GM12878 (cell line): ENCODE data around the gene HSD11B1. TPM values are rescaled to one million over a fixed set of nuclear protein-coding genes. Genes with fewer than 3 reads are reported as not detected.

Experiments
- ATAC-seq: fragments of 200-7000 bp; cut with Tn5 transposase; 3 replicates; pipeline ENCODE4 v1.9.1; 2020; ENCODE audit warnings: mild to moderate bottlenecking, moderate library complexity
- BruUV-seq: library from RNA; stranded (reverse); fragments of 400-500 nt; replicated peaks from 2 replicates; lab custom pipeline; 2021; lab: Mats Ljungman, UMichigan
- CTCF ChIA-PET: fragments of 300-600 bp; sonication (Branson Sonifier 250); formaldehyde crosslinking; extraction: SDS; loops from one replicate; lab custom pipeline; 2021; ENCODE audit warnings: inconsistent platforms; lab: Yijun Ruan, JAX
- POLR2A ChIA-PET: fragments of 350-600 bp; formaldehyde crosslinking; extraction: SDS; loops from one replicate; lab custom pipeline; 2021; ENCODE audit warnings: inconsistent platforms; lab: Charles Lee
- RAD21 ChIA-PET: fragments of 300-600 bp; sonication (Branson Sonifier 250); formaldehyde crosslinking; loops from one replicate; lab custom pipeline; 2023; ENCODE audit warnings: antibody characterized with exemption; ENCODE audit not compliant: unreplicated experiment; lab: Charles Lee
- SMC1A ChIA-PET: fragments of 300-600 bp; sonication (Branson Sonifier 250); formaldehyde crosslinking; loops from one replicate; lab custom pipeline; 2023; ENCODE audit not compliant: unreplicated experiment, uncharacterized antibody; lab: Charles Lee
- DNase-seq: peaks from one replicate; pipeline ENCODE4 v3.0.0-alpha.2; 2011; ENCODE audit warnings: low read depth, low spot score
- FAIRE-seq: peaks from 3 replicates; lab custom pipeline; 2011; peaks lifted over from hg19 to GRCh38; lab: Jason Lieb, UNC
- H2AFZ ChIP-seq: 2 replicates; pipeline ENCODE4 v1.6.0; 2011; ENCODE audit warnings: low read depth, low read length, control low read depth; ENCODE audit not compliant: control insufficient read depth
- H3K27ac ChIP-seq: 2 replicates; pipeline ENCODE4 v1.5.1; 2011; ENCODE audit warnings: control low read depth; ENCODE audit not compliant: control insufficient read depth, insufficient read depth
- H3K27me3 ChIP-seq, 2 experiments: replicated peaks in 1 of 2; 2 replicates each; pipeline versions ENCODE4 v1.6.0 to v1.6.1; 2011; ENCODE audit warnings: low read length in 1 of 2; ENCODE audit not compliant: control insufficient read depth in 2 of 2, insufficient read depth in 2 of 2
- H3K36me3 ChIP-seq, 2 experiments: 2 replicates each; pipeline ENCODE4 v1.5.1; 2011; ENCODE audit warnings: low read length in 1 of 2; ENCODE audit not compliant: control insufficient read depth in 2 of 2, insufficient read depth in 2 of 2
- H3K4me1 ChIP-seq: 2 replicates; pipeline ENCODE4 v1.6.1; 2011; ENCODE audit warnings: mild to moderate bottlenecking, low read length, moderate library complexity, mixed read lengths; ENCODE audit not compliant: control insufficient read depth, insufficient read depth
- H3K4me2 ChIP-seq: 2 replicates; pipeline ENCODE4 v1.6.0; 2011; ENCODE audit warnings: control low read depth; ENCODE audit not compliant: control insufficient read depth, insufficient read depth
- H3K4me3 ChIP-seq: fragments of 200-600 bp; sonication (generic); 2 replicates; pipeline ENCODE4 v1.5.1; 2016
- H3K79me2 ChIP-seq: 2 replicates; pipeline ENCODE4 v1.6.0; 2011; ENCODE audit warnings: low read length; ENCODE audit not compliant: control insufficient read depth, insufficient read depth
- H3K9ac ChIP-seq: 2 replicates; pipeline ENCODE4 v1.8.0; 2011; ENCODE audit warnings: low read length, control low read depth, mixed read lengths; ENCODE audit not compliant: control insufficient read depth, insufficient read depth
- H3K9me3 ChIP-seq: replicated peaks from 3 replicates; pipeline ENCODE4 v1.5.1; 2011; ENCODE audit warnings: mild to moderate bottlenecking, low read length; ENCODE audit not compliant: control insufficient read depth, insufficient read depth
- H4K20me1 ChIP-seq: 2 replicates; pipeline ENCODE4 v1.6.0; 2011; ENCODE audit not compliant: control insufficient read depth, insufficient read depth
- HDAC2 ChIP-seq: fragments of 200-600 bp; sonication (generic); IDR thresholded peaks from 2 replicates; pipeline ENCODE4 v1.6.1; 2017
- IKZF1 ChIP-seq: fragments of 450-650 bp; conservative IDR thresholded peaks from 2 replicates; pipeline ENCODE4 v1.6.1; 2017; ENCODE audit warnings: antibody characterized with exemption, mild to moderate bottlenecking
- RUNX3 ChIP-seq: IDR thresholded peaks from 2 replicates; pipeline ENCODE4 v1.6.1; 2012; ENCODE audit warnings: low read length, inconsistent platforms
- STAT3 ChIP-seq: IDR thresholded peaks from 2 replicates; pipeline ENCODE4 v1.6.1; 2011; ENCODE audit warnings: low read depth, low read length, improper control_type of control experiment
- ZNF274 ChIP-seq: IDR thresholded peaks from one replicate; pipeline ENCODE4 v1.8.0; 2011; ENCODE audit not compliant: insufficient read length, insufficient read depth
- WGBS: methylation state at CpG from one replicate; pipeline ENCODE4 v1.1.6; 2016; ENCODE audit warnings: low lambda C conversion rate; ENCODE audit not compliant: insufficient replicate concordance, insufficient coverage; ENCODE audit errors: missing lambda C conversion rate; 5-methylcytosine and 5-hydroxymethylcytosine counted together
- in situ Hi-C: fragments of 300-500 bp; cut with MboI; formaldehyde crosslinking; loops from 9 replicates; pipeline ENCODE4 v1.14.3; 2018; ENCODE audit warnings: mixed read lengths
- intact Hi-C: fragments of 100-400 bp; cut with micrococcal nuclease; formaldehyde crosslinking; loops from one replicate; pipeline ENCODE4 v1.14.2; 2022; ENCODE audit not compliant: unreplicated experiment
- polyA plus RNA-seq, 11 experiments: library from polyadenylated mRNA; depleted of rRNA in 4 of 11; unstranded in 6 of 11; stranded (reverse) in 5 of 11; fragments of >200 nt; fragmentation: Nextera tagmentation in 4 of 11; fragmentation: Illumina TruSeq in 1 of 11; extraction: Ambion mirVana in 4 of 11; extraction: Trizol in 1 of 11; gene quantifications; 1 replicate in 1 of 11; 2 replicates in 10 of 11; pipeline versions ENCODE4 v1.2.1 to v1.2.3, GENCODE V29; 2011 to 2016; ENCODE audit warnings: inconsistent platforms in 2 of 11, missing spikeins in 2 of 11, low read depth in 1 of 11
- total RNA-seq, 4 experiments: library from RNA; depleted of rRNA in 3 of 4; stranded (reverse); fragments of >200 nt in 3 of 4; fragmentation: Illumina TruSeq in 1 of 4; extraction: Trizol in 1 of 4; gene quantifications; 2 replicates each; pipeline versions ENCODE4 v1.2.1 to v1.2.3, GENCODE V29; 2013 to 2021
- TF ChIP-seq, protein P1 (sequence below): fragments of 450-650 bp; IDR thresholded peaks from 2 replicates; pipeline ENCODE4 v1.6.1; 2017; ENCODE audit warnings: low read depth, mild to moderate bottlenecking, moderate library complexity
- TF ChIP-seq, protein P2 (sequence below): fragments of 150-350 bp; IDR thresholded peaks from 2 replicates; pipeline ENCODE4 v1.6.1; 2016; ENCODE audit warnings: low read depth, low read length

HSD11B1 gene
- total and polyA plus RNA-seq, 10 of the 15 experiments (the other 5 are each of a cell fraction or from before 2014, with no cell fraction given), result 0.04 to 0.27 (median 0.15) TPM; not detected in 7

DNA sequence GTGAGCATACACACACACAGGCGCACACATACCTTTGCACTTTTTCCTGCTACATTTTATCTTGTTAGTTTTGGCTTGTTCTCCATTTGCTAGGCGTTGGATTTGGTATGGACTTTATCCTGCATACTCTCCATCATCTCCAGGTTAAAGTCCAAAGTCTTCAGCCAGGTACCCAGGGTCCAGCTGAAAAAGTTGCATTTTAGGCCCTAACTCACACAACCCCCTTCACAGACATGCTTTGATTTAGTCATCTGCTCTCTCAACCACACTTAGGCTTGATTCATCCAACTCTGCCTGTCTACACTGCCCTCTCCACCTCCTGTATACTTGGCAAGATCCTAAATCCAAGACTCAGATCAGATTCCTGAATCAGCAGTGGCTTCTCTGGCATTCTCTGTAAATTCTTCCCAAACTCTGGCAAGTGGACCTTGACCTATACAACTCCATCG, 41.7 kb upstream of the HSD11B1 start:
- Histone ChIP-seq H3K9ac (no peak overlapping the region), H3K27me3 (no peaks in the 10 kb centered on the region; a peak in 1 of 4 replicates), H3K9me3 (no peaks in the 10 kb centered on the region), H3K4me3 (no peak overlapping the region), H4K20me1 (no peaks in the 10 kb centered on the region), H3K79me2 (no peaks in the 10 kb centered on the region), H2AFZ (no peak overlapping the region), H3K4me1 (no peaks in the 10 kb centered on the region; the same call in 1 of the 2 replicates), H3K36me3 (no peaks in the 10 kb centered on the region), H3K4me2 (no peak overlapping the region), H3K27ac (no peak overlapping the region)
- intact Hi-C loops, result no loop called here
- TF ChIP-seq, protein P1, sequence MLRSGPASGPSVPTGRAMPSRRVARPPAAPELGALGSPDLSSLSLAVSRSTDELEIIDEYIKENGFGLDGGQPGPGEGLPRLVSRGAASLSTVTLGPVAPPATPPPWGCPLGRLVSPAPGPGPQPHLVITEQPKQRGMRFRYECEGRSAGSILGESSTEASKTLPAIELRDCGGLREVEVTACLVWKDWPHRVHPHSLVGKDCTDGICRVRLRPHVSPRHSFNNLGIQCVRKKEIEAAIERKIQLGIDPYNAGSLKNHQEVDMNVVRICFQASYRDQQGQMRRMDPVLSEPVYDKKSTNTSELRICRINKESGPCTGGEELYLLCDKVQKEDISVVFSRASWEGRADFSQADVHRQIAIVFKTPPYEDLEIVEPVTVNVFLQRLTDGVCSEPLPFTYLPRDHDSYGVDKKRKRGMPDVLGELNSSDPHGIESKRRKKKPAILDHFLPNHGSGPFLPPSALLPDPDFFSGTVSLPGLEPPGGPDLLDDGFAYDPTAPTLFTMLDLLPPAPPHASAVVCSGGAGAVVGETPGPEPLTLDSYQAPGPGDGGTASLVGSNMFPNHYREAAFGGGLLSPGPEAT, result no peak
- no peak for TF ChIP-seq ZNF274
- no peak for TF ChIP-seq IKZF1
- FAIRE-seq (no peak), DNase-seq (no peak), ATAC-seq (no peak)
- in situ Hi-C loops, result no loop called here
- POLR2A ChIA-PET, result interaction anchor here (0.9 to 1.0 kb wide), 2 partner anchors 10 kb away, joined by 3 read pairs; no protein-coding TSS in a partner anchor
- RAD21 ChIA-PET, result no interaction called here
- no TSS peak for BruUV-seq
- CTCF ChIA-PET, result interaction anchor here (1.2 kb wide), 1 partner anchor 75 kb away, joined by 4 read pairs; no protein-coding TSS in a partner anchor
- WGBS, result 71% methylated on average over 3 of the region's 3 CpGs
- SMC1A ChIA-PET, result interaction anchor here (1.5 to 4.5 kb wide), 3 partner anchors 10 to 74 kb away, joined by 4 to 33 read pairs (median 11); partner anchors contain the start of gene LAMB3

DNA sequence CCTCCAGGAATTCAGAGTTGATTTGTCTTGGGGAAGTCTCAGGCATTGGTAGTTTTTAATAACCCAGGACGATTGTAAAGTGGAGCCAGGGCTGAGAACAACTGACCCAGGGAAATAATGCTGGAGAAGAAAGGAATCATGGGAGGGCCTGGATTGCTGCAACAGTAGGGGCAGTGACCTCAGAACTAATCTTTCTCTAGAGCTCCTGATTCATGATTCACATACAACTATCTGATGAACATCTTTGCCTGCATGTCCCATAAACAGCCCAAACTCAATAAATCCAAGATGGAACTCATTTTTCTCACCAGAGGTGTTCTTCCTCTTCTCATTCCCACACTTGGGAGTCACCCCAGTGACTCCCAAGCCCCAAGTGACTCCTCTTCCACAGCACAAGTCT, 37.5 kb upstream of the HSD11B1 start:
- H3K9me3 ChIP-seq, result no peaks in the 10 kb centered on the region
- no peaks in the 10 kb centered on the region for H3K27me3 ChIP-seq
- no peaks in the 10 kb centered on the region for H3K36me3 ChIP-seq
- RAD21 ChIA-PET, result interaction anchor here (0.7 to 2.7 kb wide), 3 partner anchors 8 to 18 kb away, joined by 3 to 9 read pairs (median 4); partner anchors contain the start of gene G0S2
- CTCF ChIA-PET, result interaction anchor here (1.0 to 5.6 kb wide), 3 partner anchors 13 to 25 kb away, joined by 3 to 30 read pairs (median 15); no protein-coding TSS in a partner anchor
- H4K20me1 ChIP-seq, result no peaks in the 10 kb centered on the region
- 0% methylated on average over 1 of the region's 1 CpG for WGBS
- POLR2A ChIA-PET, result interaction anchor here (1.1 to 2.7 kb wide), 2 partner anchors 9 to 15 kb away, joined by 3 to 12 read pairs; partner anchors contain the start of gene LAMB3
- SMC1A ChIA-PET, result interaction anchor here (1.2 to 4.5 kb wide), 4 partner anchors 14 to 82 kb away, joined by 4 to 33 read pairs (median 5); partner anchors contain the start of gene LAMB3
- ATAC-seq, result no peak
- in situ Hi-C loops (no loop called here), intact Hi-C loops (no loop called here)
- no peak overlapping the region for H3K9ac ChIP-seq
- no peak overlapping the region for H3K27ac ChIP-seq
- no peak overlapping the region for H2AFZ ChIP-seq
- H3K4me1 ChIP-seq, result no peaks in the 10 kb centered on the region; the same call in 1 of the 2 replicates
- H3K4me2 ChIP-seq, result no peak overlapping the region
- no TSS peak for BruUV-seq
- DNase-seq, result no peak
- no peak for FAIRE-seq
- H3K4me3 ChIP-seq, result no peak overlapping the region
- H3K79me2 ChIP-seq, result no peaks in the 10 kb centered on the region
- TF ChIP-seq RUNX3, result no peak
- TF ChIP-seq, protein P2, sequence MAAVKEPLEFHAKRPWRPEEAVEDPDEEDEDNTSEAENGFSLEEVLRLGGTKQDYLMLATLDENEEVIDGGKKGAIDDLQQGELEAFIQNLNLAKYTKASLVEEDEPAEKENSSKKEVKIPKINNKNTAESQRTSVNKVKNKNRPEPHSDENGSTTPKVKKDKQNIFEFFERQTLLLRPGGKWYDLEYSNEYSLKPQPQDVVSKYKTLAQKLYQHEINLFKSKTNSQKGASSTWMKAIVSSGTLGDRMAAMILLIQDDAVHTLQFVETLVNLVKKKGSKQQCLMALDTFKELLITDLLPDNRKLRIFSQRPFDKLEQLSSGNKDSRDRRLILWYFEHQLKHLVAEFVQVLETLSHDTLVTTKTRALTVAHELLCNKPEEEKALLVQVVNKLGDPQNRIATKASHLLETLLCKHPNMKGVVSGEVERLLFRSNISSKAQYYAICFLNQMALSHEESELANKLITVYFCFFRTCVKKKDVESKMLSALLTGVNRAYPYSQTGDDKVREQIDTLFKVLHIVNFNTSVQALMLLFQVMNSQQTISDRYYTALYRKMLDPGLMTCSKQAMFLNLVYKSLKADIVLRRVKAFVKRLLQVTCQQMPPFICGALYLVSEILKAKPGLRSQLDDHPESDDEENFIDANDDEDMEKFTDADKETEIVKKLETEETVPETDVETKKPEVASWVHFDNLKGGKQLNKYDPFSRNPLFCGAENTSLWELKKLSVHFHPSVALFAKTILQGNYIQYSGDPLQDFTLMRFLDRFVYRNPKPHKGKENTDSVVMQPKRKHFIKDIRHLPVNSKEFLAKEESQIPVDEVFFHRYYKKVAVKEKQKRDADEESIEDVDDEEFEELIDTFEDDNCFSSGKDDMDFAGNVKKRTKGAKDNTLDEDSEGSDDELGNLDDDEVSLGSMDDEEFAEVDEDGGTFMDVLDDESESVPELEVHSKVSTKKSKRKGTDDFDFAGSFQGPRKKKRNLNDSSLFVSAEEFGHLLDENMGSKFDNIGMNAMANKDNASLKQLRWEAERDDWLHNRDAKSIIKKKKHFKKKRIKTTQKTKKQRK, result no peak
- TF ChIP-seq HDAC2, result no peak
- TF ChIP-seq STAT3, result no peak
